Measurements from ENCODE around the gene CCDC80.

Gene CCDC80

DNA sequence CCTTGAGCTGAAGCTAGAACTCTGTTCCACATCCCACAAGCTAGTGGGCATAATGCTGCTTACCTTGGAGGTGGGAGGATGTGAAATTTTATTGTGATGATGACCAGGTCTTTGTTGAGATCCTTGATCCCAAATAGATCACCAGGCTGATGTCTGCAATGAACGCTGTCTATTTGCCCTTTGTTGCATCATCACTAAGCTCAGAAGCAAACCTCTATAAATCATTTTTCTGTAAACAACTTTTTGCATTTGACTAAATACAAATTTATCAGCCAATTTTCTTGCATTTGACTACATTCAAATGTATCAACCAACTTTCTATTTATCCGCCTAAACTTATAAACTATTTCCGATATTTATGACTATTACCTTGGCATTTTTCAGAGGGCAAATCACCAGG, 9.7 kb downstream of the CCDC80 start:
- DNase-seq (ENCODE audit: low spot score): no peak

- DNase-seq (ENCODE audit: low spot score): peak; percentile 17
These were observed 11.5 kb downstream of the CCDC80 start for GRCh38 chr3:112629425-112629824.

DNA sequence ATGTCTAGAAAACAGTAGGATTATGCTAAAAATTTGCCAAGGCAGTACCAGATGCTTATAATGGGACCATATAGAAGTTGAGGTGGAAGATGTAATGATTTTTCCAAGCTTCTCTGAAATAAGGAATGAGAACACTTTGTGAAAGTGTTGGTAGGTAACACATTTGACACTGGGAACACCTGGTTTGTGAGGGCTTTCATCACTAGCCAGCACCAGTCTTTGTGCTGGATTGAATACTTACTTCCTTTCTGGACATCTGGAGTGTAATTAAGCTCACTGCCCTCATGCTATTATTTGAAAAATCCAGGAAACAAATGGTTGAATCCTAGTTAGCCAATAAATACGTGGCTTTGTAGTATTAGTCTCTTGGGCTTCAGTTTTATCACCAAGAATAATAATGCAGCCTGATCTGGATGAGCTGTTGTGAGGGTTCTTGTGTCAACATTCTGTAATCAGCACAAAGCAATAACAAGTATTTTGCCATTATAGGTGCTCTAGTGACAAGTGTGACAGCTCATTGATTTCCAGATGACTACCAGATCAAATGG, 12.9 kb downstream of the CCDC80 start:
- no peak for DNase-seq (ENCODE audit: low spot score)

DNA sequence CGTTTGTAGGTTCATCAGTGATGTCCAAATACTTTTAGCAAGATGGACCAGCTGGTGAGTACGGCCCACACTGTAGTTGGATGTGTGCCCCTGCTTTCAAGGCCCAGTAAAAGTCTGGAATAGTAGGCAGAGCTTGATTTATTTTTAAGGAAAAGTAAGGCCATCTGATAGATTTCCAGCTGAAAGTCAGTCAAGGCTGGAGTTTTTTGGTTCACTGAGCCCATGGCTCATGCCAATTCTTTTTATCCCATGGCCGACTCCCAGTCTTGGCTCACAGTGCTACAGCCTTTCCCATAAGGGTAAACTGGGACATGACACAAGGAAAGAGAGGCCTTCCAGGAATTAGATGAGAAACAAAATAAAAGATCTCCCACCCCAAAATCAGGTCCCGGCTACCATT, 13.5 kb downstream of the CCDC80 start:
- no peak for DNase-seq (ENCODE audit: low spot score)

DNA sequence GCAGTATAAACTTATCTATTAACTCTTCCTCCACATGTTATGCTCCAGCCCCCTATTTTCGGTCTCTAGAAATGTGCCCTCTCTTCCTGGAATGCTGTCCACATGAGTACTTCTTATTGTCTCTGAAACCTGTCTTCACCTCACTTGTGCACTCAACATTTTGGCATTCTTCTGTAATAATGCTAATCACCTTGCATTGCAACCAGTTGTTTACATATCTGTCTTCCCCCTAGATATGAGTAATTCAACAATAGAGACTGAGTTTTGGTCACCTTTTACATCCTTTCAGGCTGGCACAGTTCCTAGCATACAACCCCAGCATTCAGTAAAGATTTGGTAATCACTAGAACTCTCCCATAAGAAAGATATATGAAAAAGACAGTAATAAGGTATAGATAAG, 17.2 kb downstream of the CCDC80 start:
- DNase-seq (ENCODE audit: low spot score): no peak

- no peak for DNase-seq (ENCODE audit: low spot score)
These were observed 17.7 kb downstream of the CCDC80 start for GRCh38 chr3:112623213-112623612.

GRCh38 chr3:112619295-112619694, 21.6 kb downstream of the CCDC80 start:
- no peak for DNase-seq (ENCODE audit: low spot score)

- DNase-seq (ENCODE audit: low spot score): no peak
These were observed 23.7 kb downstream of the CCDC80 start for GRCh38 chr3:112617285-112617684.

DNA sequence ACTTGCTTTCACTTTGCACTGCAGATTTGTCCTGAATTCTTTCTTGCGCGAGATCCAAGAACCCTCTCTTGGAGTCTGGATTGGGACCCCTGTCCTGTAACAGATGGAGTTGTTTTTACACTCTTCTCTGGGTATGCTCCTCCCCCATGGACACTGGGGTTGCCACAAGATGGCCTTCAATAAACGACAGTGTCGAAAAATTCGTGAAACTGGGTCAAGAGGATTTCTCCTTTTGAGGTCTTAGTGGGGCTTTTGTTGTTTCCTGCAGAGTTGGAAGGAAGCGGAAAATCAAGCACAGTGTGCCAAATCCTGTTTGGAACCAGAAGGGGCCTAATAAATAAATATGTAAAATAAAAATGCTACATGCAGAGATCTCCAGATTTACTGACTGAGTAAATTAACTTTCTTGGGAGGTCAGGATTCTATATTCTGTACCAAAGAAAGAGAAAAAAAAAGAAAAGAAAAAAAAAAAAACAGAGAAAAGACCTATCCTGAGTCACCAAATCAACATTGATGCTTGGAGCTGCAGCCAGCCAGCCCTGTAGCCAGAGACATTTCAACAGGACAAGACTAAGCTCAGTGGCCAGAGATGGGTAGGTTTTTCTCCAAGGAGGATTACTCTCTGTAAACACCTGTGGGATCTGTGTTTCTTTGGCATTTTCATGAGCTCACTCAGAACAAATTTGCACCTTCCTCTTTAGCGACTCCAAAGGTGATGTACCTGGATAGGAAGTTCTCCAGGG, 24.8 kb downstream of the CCDC80 start:
- no peak for DNase-seq (ENCODE audit: low spot score)

DNA sequence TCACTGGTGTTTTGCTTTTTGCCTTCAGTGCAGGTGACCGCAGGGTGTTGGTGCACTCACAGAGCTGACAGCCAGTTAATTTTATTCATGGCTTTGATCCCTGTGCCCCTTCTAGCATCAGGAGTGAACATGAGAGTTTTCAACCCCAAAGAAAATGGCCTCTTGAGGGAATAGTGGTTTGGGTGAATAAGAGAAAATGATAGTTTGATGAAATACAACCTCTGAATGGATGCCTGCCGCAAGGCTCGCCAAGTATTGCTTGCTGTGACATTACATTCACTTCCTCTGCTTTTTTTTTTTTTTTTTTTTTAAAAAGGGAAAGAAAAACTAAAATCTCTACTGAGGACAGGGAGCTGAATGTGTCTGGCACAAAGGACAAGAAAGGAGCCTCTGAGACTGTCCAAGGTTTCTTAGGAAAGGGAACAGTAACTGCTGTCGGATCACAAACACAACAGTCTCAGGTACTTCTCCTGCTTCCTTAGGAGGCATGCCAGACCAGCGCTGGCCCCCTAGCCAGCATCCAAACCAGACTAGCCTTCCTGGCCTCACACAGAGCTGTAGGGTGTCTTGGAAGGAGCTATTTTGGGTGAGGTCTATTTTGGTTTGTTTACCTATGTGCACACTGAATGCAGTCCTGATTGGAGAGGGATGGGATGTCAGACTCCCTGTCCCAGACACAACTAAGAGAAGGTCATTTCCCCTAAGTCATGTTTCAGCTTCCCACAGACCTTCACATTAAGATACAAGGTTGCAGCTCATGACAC, 29.0 kb downstream of the CCDC80 start:
- DNase-seq (ENCODE audit: low spot score): no peak

DNA sequence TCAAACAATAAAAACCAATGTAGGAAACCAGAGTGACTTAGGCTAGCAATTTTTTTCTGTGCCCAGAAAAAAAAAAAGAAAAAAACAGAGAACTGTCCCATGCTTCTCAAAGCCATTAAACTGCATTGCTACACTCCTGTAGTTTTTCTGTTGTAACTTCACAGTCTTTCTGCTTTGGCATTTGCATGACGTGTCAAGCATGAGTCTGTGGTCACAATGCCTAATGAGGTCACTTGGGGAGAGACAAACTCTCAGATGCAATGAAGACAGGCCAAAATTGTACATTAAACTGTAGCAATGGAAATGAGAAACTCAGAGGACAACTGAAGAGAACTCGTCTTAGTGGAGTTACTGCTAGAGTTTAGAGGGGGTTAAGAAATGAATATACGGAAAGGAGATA, 30.8 kb downstream of the CCDC80 start:
- DNase-seq (ENCODE audit: low spot score): no peak

DNA sequence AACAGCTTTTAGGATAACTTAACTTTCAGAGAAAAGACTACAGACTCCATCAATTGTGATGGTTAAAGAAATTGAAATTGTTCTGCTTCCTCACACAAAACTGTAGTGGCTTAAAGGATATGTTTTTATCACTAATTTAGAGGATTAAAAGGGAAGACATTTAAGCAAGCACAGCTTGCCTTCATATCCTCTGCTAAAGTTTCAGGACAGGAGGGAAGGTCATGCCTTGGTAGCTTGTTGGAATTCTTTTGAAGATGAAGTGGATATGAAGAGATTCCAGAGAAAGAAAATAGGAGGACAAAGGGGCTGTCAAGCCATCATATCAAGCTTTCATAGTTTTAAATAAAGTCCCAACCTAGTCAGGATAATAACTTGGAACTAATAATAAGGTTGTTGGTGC, 33.1 kb downstream of the CCDC80 start:
- DNase-seq (ENCODE audit: low spot score): no peak

GRCh38 chr3:112606098-112606497, 34.8 kb downstream of the CCDC80 start:
- no peak for DNase-seq (ENCODE audit: low spot score)

GRCh38 chr3:112605285-112605684, 35.7 kb downstream of the CCDC80 start:
- DNase-seq (ENCODE audit: low spot score): no peak

DNA sequence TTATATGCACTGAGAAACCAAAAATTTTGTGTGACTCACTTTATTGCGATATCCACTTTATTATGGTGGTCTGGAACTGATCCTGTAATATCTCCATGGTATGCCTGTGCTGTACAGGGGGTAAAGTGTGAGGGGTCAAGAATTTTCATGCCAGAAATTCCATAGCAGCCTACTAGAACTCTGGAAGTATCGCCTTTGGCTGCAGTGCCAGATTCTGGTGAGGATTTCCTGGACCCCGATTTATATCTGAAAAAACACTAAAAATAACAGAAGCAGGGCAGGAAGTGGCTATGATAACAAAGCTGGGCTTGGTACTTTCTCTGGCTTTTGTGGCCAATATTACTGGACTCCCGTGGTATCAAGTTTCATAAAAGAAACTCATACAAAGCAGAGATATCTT, 36.4 kb downstream of the CCDC80 start:
- DNase-seq (ENCODE audit: low spot score): no peak

DNA sequence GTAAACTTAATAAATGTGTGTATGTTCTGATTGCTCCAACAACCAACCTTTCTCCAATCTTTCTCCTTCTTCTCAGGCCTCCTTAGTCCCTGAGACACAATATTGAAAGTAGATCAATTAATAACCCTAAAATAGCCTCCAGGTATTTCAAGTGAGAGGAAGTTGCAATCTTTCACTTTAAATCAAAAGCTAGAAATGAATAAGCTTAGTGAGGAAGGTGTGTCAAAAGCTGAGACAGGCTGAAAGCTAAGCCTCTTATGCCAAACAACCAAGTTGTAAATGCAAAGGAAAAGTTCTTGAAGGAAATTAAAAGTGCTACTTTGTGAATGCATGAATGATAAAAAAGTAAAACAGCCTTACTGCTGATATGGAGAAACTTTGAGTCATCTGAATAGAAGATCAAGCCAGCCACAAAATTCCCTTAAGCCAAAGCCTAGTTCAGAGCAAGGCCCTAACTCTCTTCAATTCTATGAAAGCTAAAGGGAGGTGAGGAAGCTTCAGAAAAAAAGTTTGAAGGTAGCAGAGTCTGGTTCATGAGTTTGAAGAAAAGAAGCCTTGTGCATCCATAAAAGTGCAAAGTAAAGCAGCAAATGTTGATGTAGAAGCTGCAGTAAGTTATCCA, 38.6 kb downstream of the CCDC80 start:
- DNase-seq (ENCODE audit: low spot score): no peak

DNA sequence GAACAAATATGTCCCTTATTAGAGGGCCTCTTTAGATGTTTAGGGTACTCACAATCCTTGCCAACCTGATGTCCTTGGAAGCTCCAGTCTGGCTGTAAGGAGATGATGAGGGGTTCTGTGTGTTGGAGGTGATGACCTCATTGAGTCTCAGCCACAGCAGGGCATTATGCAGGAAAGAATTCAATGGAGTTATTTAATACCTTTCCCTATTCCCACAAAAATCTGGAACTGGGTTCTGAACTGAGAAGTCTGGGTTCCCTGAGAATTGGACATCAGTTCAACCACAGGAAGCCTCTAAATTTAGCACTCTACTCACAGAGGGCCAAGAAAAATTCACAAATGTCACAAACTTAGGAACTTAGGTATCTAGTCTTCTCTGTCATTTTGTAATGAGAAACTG, 42.2 kb downstream of the CCDC80 start:
- DNase-seq (ENCODE audit: low spot score): no peak

- no peak for DNase-seq (ENCODE audit: low spot score)
These were observed 43.0 kb downstream of the CCDC80 start for GRCh38 chr3:112597945-112598344.

GRCh38 chr3:112594856-112595255, 46.1 kb downstream of the CCDC80 start:
- DNase-seq (ENCODE audit: low spot score): no peak

GRCh38 chr3:112593258-112593657, 47.7 kb downstream of the CCDC80 start:
- DNase-seq (ENCODE audit: low spot score): no peak

GRCh38 chr3:112587336-112587735, 53.6 kb downstream of the CCDC80 start:
- no peak for DNase-seq (ENCODE audit: low spot score)

- DNase-seq (ENCODE audit: low spot score): no peak
These were observed 55.2 kb downstream of the CCDC80 start for GRCh38 chr3:112585782-112586181.

- DNase-seq (ENCODE audit: low spot score): no peak
These were observed 57.8 kb downstream of the CCDC80 start for GRCh38 chr3:112583105-112583504.

All from CD4-positive, alpha-beta T cell treated with Interleukin-2 at 100 ng/mL for 4 hours (primary cell).